HepG2 (cell line): ENCODE data around the gene COPS4. TPM values are rescaled to one million over a fixed set of nuclear protein-coding genes. Genes with fewer than 3 reads are reported as not detected.

Experiments
- ATAC-seq: fragments of 200-7000 bp; cut with Tn5 transposase; 3 replicates; pipeline ENCODE4 v1.9.1; 2020; ENCODE audit warnings: mild to moderate bottlenecking, moderate library complexity
- BruUV-seq: library from RNA; stranded (reverse); fragments of 400-500 nt; replicated peaks from 2 replicates; lab custom pipeline; 2021; lab: Mats Ljungman, UMichigan
- CTCF ChIA-PET: fragments of 300-600 bp; formaldehyde crosslinking; extraction: SDS; loops from one replicate; lab custom pipeline; 2021; ENCODE audit warnings: low total read pairs, inconsistent platforms, low intra/inter-chr PET ratio; lab: Yijun Ruan, JAX
- POLR2A ChIA-PET: fragments of 350-600 bp; sonication (Branson Sonifier 250); formaldehyde crosslinking; loops from one replicate; lab custom pipeline; 2020; ENCODE audit warnings: antibody characterized with exemption, inconsistent platforms; lab: Yijun Ruan, JAX
- DNase-seq: peaks from one replicate; pipeline ENCODE4 v3.0.0-alpha.2; 2015; ENCODE audit warnings: low spot score
- FAIRE-seq: peaks from 3 replicates; lab custom pipeline; 2011; peaks lifted over from hg19 to GRCh38; lab: Jason Lieb, UNC
- H2AFZ ChIP-seq: one replicate; pipeline ENCODE4 v1.6.1; 2011; ENCODE audit warnings: low read length, inconsistent platforms
- H3K27ac ChIP-seq: fragments of 300-600 bp; 3 replicates; pipeline ENCODE4 v1.8.0; 2011; ENCODE audit warnings: mixed run types, mild to moderate bottlenecking, mixed read lengths, low read length, inconsistent platforms; ENCODE audit not compliant: insufficient read depth; ENCODE audit errors: extremely low read length
- H3K27me3 ChIP-seq, 2 experiments: fragments of 200-600 bp in 1 of 2; 2 replicates in 1 of 2; 3 replicates in 1 of 2; pipeline versions ENCODE4 v1.6.0 to v1.8.0; 2011; ENCODE audit warnings: low read length in 2 of 2, mild to moderate bottlenecking in 2 of 2, moderate library complexity in 2 of 2, inconsistent platforms in 1 of 2; ENCODE audit not compliant: insufficient read depth in 2 of 2, control insufficient read depth in 1 of 2
- H3K36me3 ChIP-seq, 2 experiments: fragments of 200-600 bp in 1 of 2; replicated peaks in 1 of 2; 2 replicates in 1 of 2; 3 replicates in 1 of 2; pipeline versions ENCODE4 v1.5.1 to v1.8.0; 2011; ENCODE audit warnings: low read length in 2 of 2, inconsistent platforms in 1 of 2; ENCODE audit not compliant: insufficient read depth in 2 of 2, control insufficient read depth in 1 of 2
- H3K4me1 ChIP-seq: 2 replicates; pipeline ENCODE4 v1.5.1; 2012; ENCODE audit warnings: low read length, inconsistent platforms; ENCODE audit not compliant: insufficient read depth
- H3K4me2 ChIP-seq: 2 replicates; pipeline ENCODE4 v1.6.0; 2011; ENCODE audit warnings: low read depth, low read length, inconsistent platforms
- H3K4me3 ChIP-seq, 3 experiments: fragments of 200-600 bp in 1 of 3; sonication (generic), shearing (Covaris generic) in 1 of 3; replicated peaks in 1 of 3; 2 replicates each; pipeline ENCODE4 v1.5.1; 2011 to 2016; ENCODE audit warnings: low read length in 3 of 3, inconsistent platforms in 2 of 3, low read depth in 2 of 3, mild to moderate bottlenecking in 2 of 3, control low read depth in 1 of 3, mixed read lengths in 1 of 3; ENCODE audit not compliant: insufficient read depth in 1 of 3
- H3K79me2 ChIP-seq: one replicate; pipeline ENCODE4 v1.6.1; 2011; ENCODE audit warnings: low read length, inconsistent platforms; ENCODE audit not compliant: insufficient read depth
- H3K9ac ChIP-seq: 2 replicates; pipeline ENCODE4 v1.6.0; 2011; ENCODE audit warnings: mild to moderate bottlenecking, low read depth, low read length, inconsistent platforms; ENCODE audit not compliant: insufficient read depth
- H3K9me3 ChIP-seq: 2 replicates; pipeline ENCODE4 v1.5.1; 2012; ENCODE audit warnings: mild to moderate bottlenecking, low read length
- H4K20me1 ChIP-seq: 2 replicates; pipeline ENCODE4 v1.6.0; 2011; ENCODE audit warnings: inconsistent platforms, mild to moderate bottlenecking, low read length, moderate library complexity; ENCODE audit not compliant: insufficient read depth
- CEBPB ChIP-seq: IDR thresholded peaks from 2 replicates; pipeline ENCODE4 v1.6.1; 2011; ENCODE audit warnings: low read depth, low read length, improper control_type of control experiment, borderline replicate concordance
- CEBPG ChIP-seq: IDR thresholded peaks from 2 replicates; pipeline ENCODE4 v1.6.1; 2016
- HMG20B ChIP-seq: conservative IDR thresholded peaks from 2 replicates; pipeline ENCODE4 v1.6.1; 2016; ENCODE audit warnings: missing genetic modification reagents, missing compliant biosample characterization
- HNRNPK ChIP-seq: fragments of 200-400 bp; formaldehyde crosslinking; IDR thresholded peaks from 2 replicates; pipeline ENCODE4 v1.6.1; 2018; ENCODE audit warnings: low read length, low read depth, moderate library complexity, mild to moderate bottlenecking; ENCODE audit not compliant: poor library complexity, severe bottlenecking
- HNRNPL ChIP-seq: fragments of 200-400 bp; formaldehyde crosslinking; IDR thresholded peaks from 2 replicates; pipeline ENCODE4 v1.6.1; 2017; ENCODE audit warnings: mild to moderate bottlenecking, low read depth, low read length
- IKZF5 ChIP-seq: IDR thresholded peaks from 2 replicates; pipeline ENCODE4 v1.6.1; 2018; ENCODE audit warnings: missing genetic modification reagents, mild to moderate bottlenecking, missing compliant biosample characterization
- KDM5B ChIP-seq: sonication (generic); formaldehyde crosslinking; IDR thresholded peaks from 2 replicates; pipeline ENCODE4 v1.4.0; 2020; ENCODE audit warnings: missing genetic modification reagents, mild to moderate bottlenecking, borderline replicate concordance
- NR2F2 ChIP-seq: IDR thresholded peaks from 2 replicates; pipeline ENCODE4 v1.6.1; 2012; ENCODE audit warnings: low read depth, inconsistent platforms, borderline replicate concordance
- PPARG ChIP-seq: conservative IDR thresholded peaks from 2 replicates; pipeline ENCODE4 v1.6.1; 2016; ENCODE audit warnings: missing biosample characterization, missing genetic modification reagents
- TBL1XR1 ChIP-seq: fragments of 150-350 bp; IDR thresholded peaks from 2 replicates; pipeline ENCODE4 v1.6.1; 2014; ENCODE audit warnings: borderline replicate concordance, low read length; ENCODE audit not compliant: partially characterized antibody
- ZBTB2 ChIP-seq: sonication (generic); formaldehyde crosslinking; IDR thresholded peaks from 2 replicates; pipeline ENCODE4 v1.8.0; 2022; ENCODE audit warnings: low read depth, missing genetic modification reagents
- ZBTB33 ChIP-seq: sonication (generic); formaldehyde crosslinking; IDR thresholded peaks from 2 replicates; pipeline ENCODE4 v1.4.0; 2020; ENCODE audit warnings: missing genetic modification reagents
- WGBS: methylation state at CpG from one replicate; pipeline ENCODE4 v1.1.6; 2017; ENCODE audit warnings: low lambda C conversion rate; 5-methylcytosine and 5-hydroxymethylcytosine counted together
- in situ Hi-C: cut with HindIII; loops from 2 replicates; pipeline ENCODE4 v1.10.0; 2017; ENCODE audit warnings: low pct_unique_long_range_greater_than_20kb; ENCODE audit not compliant: extremely low pct_ligation_motif_present
- intact Hi-C: fragments of 100-400 bp; cut with micrococcal nuclease; formaldehyde crosslinking; loops from one replicate; pipeline ENCODE4 v1.10.0; 2022; ENCODE audit not compliant: unreplicated experiment
- polyA plus RNA-seq, 8 experiments: library from polyadenylated mRNA; depleted of rRNA in 3 of 8; stranded (reverse) in 7 of 8; unstranded in 1 of 8; fragments of >200 nt; fragmentation: Illumina TruSeq in 4 of 8; extraction: Trizol in 4 of 8; gene quantifications; 2 replicates each; pipeline versions ENCODE4 v1.2.1 to v1.2.3, GENCODE V29; 2011 to 2016; ENCODE audit warnings: low read depth in 4 of 8, missing spikeins in 1 of 8, mixed read lengths in 1 of 8; ENCODE audit not compliant: insufficient read depth in 1 of 8
- total RNA-seq, 5 experiments: library from RNA; depleted of rRNA; stranded (reverse); fragments of >200 nt; fragmentation: Illumina TruSeq; extraction: Trizol; gene quantifications; 2 replicates each; pipeline ENCODE4 v1.2.3, GENCODE V29; 2016; ENCODE audit warnings: low read depth in 1 of 5
- TF ChIP-seq, protein P1 (sequence below): IDR thresholded peaks from 2 replicates; pipeline ENCODE4 v1.6.1; 2016

Gene COPS4
- total and polyA plus RNA-seq, 2 of the 13 experiments (the other 11 are each of a cell fraction or from before 2014, with no cell fraction given), result 28.8 to 52.5 TPM

GRCh38 chr4:83009529-83009928 lies 25.5 kb upstream of the COPS4 start:
- Histone ChIP-seq H3K27ac (peak overlapping the region; percentile 94), H3K79me2 (peaks cover 73% of the 10 kb centered on the region), H3K4me2 (peak overlapping the region; percentile 86), H3K9me3 (no peaks in the 10 kb centered on the region), H3K4me3 (peak overlapping the region; percentile 90 to 93 (median 92)), H3K36me3 (no peaks in the 10 kb centered on the region; a peak in 2 of 5 replicates), H3K9ac (peak overlapping the region; percentile 90), H3K4me1 (peaks cover 45% of the 10 kb centered on the region), H4K20me1 (peaks cover 7% of the 10 kb centered on the region), H3K27me3 (no peaks in the 10 kb centered on the region; a peak in 2 of 5 replicates), H2AFZ (no peak overlapping the region)
- intact Hi-C loops, result no loop called here
- in situ Hi-C loops, result no loop called here
- no TSS peak for BruUV-seq
- no peak for FAIRE-seq
- no peak for ATAC-seq
- ChIA-PET POLR2A (no interaction called here), CTCF (no interaction called here)
- no peak for DNase-seq
- TF ChIP-seq CEBPG (CRISPR knock-in tag), result peak; percentile 31; the same call in 1 of the 2 replicates
- TF ChIP-seq, protein P1, sequence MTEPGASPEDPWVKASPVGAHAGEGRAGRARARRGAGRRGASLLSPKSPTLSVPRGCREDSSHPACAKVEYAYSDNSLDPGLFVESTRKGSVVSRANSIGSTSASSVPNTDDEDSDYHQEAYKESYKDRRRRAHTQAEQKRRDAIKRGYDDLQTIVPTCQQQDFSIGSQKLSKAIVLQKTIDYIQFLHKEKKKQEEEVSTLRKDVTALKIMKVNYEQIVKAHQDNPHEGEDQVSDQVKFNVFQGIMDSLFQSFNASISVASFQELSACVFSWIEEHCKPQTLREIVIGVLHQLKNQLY (CRISPR knock-in tag), result no peak
- peak; percentile 33; the same call in 1 of the 2 replicates for TF ChIP-seq CEBPB
- WGBS, result 8% methylated on average over 3 of the region's 3 CpGs

GRCh38 chr4:83010111-83010521 lies 24.9 kb upstream of the COPS4 start:
- no peaks in the 10 kb centered on the region; a peak in 2 of 5 replicates for H3K27me3 ChIP-seq
- under 1% methylated on average over 14 of the region's 14 CpGs for WGBS
- no TSS peak for BruUV-seq
- H3K79me2 ChIP-seq, result peaks cover 68% of the 10 kb centered on the region
- peaks cover 43% of the 10 kb centered on the region for H3K4me1 ChIP-seq
- no peak for DNase-seq
- H3K4me3 ChIP-seq, result peak overlapping the region; percentile 90 to 93 (median 92)
- H3K9me3 ChIP-seq, result no peaks in the 10 kb centered on the region
- H3K9ac ChIP-seq, result peak overlapping the region; percentile 90
- no peak overlapping the region for H2AFZ ChIP-seq
- POLR2A ChIA-PET, result interaction anchor here (1.4 to 3.4 kb wide), 4 partner anchors 20 to 274 kb away, joined by 4 to 96 read pairs (median 11); partner anchors contain the start of genes COPS4, COQ2 and THAP9
- intact Hi-C loops, result loop anchor here (1.0 to 5.0 kb wide), 2 partner anchors 20 to 123 kb away; no protein-coding TSS in a partner anchor
- H3K27ac ChIP-seq, result peak overlapping the region; percentile 94
- CTCF ChIA-PET, result no interaction called here
- peaks cover 7% of the 10 kb centered on the region; the same call in 1 of the 2 replicates for H4K20me1 ChIP-seq
- H3K36me3 ChIP-seq, result no peaks in the 10 kb centered on the region; a peak in 1 of 5 replicates
- peak overlapping the region; percentile 86 for H3K4me2 ChIP-seq
- FAIRE-seq, result no peak
- in situ Hi-C loops, result loop anchor here (5.0 kb wide), 1 partner anchor 123 kb away; no protein-coding TSS in a partner anchor
- ATAC-seq, result no peak
- TF ChIP-seq TBL1XR1 (no peak), ZBTB2 (no peak), HNRNPK (no peak), KDM5B (CRISPR knock-in tag) (no peak), ZBTB33 (CRISPR knock-in tag) (no peak), HNRNPL (no peak), PPARG (CRISPR knock-in tag) (no peak), IKZF5 (CRISPR knock-in tag) (no peak), NR2F2 (no peak), HMG20B (no peak)
